GM18505 (cell line): ENCODE data around the gene MIEF1.
A peak's percentile ranks its signal among the peaks of the same experiment; 100 is the strongest.

Experiments used
- ATAC-seq: cut with Tn5 transposase; IDR thresholded peaks from one replicate; pipeline ENCODE4 v1.9.1; 2021; ENCODE audit not compliant: unreplicated experiment
- POLR2A ChIP-seq: IDR thresholded peaks from 4 replicates; pipeline ENCODE4 v1.6.1; 2011; ENCODE audit warnings: borderline replicate concordance; ENCODE audit not compliant: insufficient read depth, insufficient read length; ENCODE audit errors: extremely low read depth

The MIEF1 gene

GRCh38 chr22:39529487-39529851 lies 27.4 kb downstream of the MIEF1 start:
- no peak for TF ChIP-seq POLR2A

GRCh38 chr22:39530116-39530515 lies 28.0 kb downstream of the MIEF1 start:
- no peak for TF ChIP-seq POLR2A
- no peak for ATAC-seq

More at GRCh38 chr22:39529487-39529851, 27.4 kb downstream of the MIEF1 start:
- no peak for ATAC-seq

DNA sequence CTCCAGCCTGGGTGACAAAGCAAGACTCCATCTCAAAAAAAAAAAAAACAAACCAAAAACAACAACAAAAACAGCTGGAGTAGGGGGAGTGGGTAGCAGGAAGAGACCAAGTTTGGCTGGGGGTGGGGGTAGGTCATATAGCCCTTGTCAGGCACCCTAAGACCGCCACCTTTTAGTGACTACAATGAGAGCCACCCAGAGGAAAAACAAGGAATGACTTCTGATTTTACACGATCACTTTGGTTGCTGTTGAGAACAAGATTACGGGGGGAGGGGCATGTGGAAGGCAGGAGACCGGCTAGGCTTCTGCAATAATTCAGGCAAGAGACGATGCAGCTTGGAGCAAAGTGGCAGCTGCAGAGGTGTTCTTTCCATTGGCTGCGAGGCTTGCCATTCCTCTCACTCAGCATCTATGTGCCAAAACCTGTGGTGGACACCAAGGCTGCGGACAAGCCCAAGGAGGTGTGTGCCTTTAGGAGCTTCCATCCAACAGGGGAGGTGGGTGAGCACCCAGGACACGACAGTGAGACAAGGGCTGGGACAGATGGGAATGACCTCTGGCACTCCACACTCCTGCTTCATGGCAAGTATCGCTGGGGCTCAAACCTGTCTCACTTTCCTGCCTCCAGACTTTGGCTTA lies 28.7 kb downstream of the MIEF1 start:
- no peak for ATAC-seq
- no peak for TF ChIP-seq POLR2A

DNA sequence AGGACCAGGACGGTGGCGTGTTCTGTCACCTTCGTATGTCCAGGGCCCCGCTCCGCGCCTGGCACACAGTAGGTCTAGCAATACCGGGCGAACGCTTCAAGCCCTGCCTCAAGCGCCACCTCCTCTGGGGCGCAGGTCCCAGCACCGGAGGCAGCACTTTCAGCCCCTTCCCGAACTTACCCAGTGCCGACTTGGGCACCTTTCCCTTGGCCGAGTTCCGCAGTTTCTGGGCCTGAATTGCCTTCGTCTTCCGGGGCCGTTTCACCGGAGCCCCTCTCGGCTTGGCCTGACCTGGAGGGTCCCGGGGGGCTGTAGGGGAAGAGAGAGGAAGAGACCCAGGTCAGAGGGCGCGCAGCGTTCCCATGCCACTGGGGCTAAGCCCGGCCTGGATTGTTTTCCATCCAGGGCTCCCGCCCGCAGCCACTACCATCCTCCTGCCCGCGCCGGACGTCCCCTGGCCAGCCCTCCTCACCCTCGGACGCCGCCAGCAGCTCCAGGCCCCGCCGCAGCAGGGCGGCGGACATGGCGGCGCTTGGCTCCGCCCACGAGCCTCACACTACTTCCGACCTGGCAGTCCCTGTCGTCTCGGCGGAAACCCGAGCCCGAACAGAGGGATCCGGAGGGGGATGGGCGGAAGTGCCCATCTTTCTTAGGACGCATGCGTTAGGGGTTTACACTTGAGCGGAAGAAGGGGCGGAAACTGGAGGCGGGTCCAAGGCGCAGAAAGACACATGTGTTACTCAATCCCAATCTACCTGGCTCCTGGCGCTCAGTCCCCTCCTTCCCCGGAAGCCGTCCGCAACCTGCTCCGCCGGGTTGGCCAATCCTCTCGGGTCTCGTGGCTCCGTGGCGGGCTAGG lies 30.4 kb downstream of the MIEF1 start, which contains the start of gene RPS19BP1:
Gene RPS19BP1 (minus strand): TSS at position 534 of the 859 bp plus-strand sequence. CDS start 10 bp downstream, at position 524.
- peak; percentile 98 for TF ChIP-seq POLR2A
- ATAC-seq = peak; percentile 67

GRCh38 chr22:39534092-39534506 lies 32.0 kb downstream of the MIEF1 start:
- no peak for TF ChIP-seq POLR2A
- no peak for ATAC-seq

DNA sequence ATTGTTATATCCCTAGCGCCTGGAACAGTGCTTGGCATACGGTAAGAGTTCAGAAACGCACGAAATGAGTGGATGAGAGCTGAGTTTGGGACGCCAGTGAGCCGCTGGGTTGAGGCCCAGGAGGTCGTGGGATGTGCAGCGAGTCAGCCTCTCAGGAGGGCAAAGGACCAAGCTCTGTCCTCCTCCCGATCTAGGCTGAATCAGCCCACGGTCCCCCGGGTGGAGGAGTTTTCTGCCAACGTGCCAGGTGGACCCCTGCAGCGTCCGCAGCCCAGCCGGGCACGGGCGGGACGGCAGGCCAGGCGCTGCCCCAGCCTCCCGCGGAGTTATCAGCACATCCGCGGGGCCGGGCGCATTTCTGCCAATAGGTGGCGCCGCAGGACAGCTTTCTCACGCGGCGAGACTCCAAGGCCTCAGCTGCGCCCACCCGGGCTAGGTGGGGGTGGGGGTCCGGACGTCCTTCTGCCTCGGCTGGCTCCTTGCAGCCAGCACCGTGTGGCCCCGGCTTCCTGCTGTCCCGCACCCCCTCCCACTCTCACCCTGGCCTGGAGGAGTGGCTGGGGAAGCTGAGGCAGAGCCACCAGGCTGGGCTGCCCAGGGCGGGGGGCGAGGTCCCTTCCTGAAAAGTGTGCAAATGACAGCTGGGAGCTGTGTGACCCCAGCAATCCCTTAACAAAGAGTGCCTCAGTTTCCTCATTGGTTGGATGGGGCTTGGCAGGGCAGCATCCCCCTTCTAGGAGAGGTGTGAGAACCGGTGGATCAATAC lies 32.7 kb downstream of the MIEF1 start:
- no peak for TF ChIP-seq POLR2A
- no peak for ATAC-seq

- no peak for ATAC-seq
- no peak for TF ChIP-seq POLR2A
Measured at GRCh38 chr22:39535357-39535725, 33.3 kb downstream of the MIEF1 start.

GRCh38 chr22:39535831-39536449 lies 33.9 kb downstream of the MIEF1 start:
- no peak for ATAC-seq
- no peak for TF ChIP-seq POLR2A

- TF ChIP-seq POLR2A = no peak
- no peak for ATAC-seq
Measured at GRCh38 chr22:39536711-39537110, 34.6 kb downstream of the MIEF1 start.

- no peak for ATAC-seq
Measured at GRCh38 chr22:39537975-39538374, 35.9 kb downstream of the MIEF1 start.

DNA sequence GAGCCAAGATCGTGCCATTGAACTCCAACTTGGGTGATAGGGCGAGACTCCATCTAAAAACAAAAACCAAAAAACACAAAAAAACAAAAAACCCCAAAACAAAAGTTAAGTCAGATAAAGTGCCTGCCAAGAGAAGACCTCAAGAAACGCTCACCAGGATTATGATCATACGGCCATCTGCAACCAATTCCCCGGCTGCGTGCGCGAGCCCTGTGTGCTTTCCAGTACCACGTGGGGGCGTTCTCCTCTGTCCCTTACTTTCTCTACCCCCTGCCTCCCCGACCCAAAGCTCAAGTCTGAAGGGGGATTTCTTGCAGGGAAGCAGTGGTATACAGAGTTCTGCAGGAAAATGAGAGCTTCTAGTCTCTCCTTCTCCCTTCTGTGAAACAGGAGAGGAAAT lies 41.0 kb downstream of the MIEF1 start:
- ATAC-seq = no peak
- no peak for TF ChIP-seq POLR2A

More at GRCh38 chr22:39537975-39538374, 35.9 kb downstream of the MIEF1 start:
- no peak for TF ChIP-seq POLR2A

- TF ChIP-seq POLR2A = no peak
- no peak for ATAC-seq
Measured at GRCh38 chr22:39545386-39546365, 43.6 kb downstream of the MIEF1 start.
